NCI-H2029 (cell line): Measurements from ENCODE around the gene ESYT2.

Source experiments
- DNase-seq: peaks from one replicate; lab custom pipeline; 2025; lab: John Stamatoyannopoulos, UW

Gene ESYT2

GRCh38 chr7:158828133-158829020 lies 932 bp downstream of the ESYT2 start:
- no peak for DNase-seq

- no peak for DNase-seq
Measured at GRCh38 chr7:158827411-158828132, 1.7 kb downstream of the ESYT2 start.

GRCh38 chr7:158825628-158826289 lies 3.5 kb downstream of the ESYT2 start:
- DNase-seq, result no peak

GRCh38 chr7:158824028-158824427 lies 5.3 kb downstream of the ESYT2 start:
- no peak for DNase-seq

- no peak for DNase-seq
Measured at GRCh38 chr7:158821171-158822031, 7.9 kb downstream of the ESYT2 start.

GRCh38 chr7:158820656-158821055 lies 8.7 kb downstream of the ESYT2 start:
- no peak for DNase-seq

- DNase-seq, result no peak
Measured at GRCh38 chr7:158819571-158820203, 9.6 kb downstream of the ESYT2 start.

- peak; percentile 23 for DNase-seq
Measured at GRCh38 chr7:158818325-158819213, 10.7 kb downstream of the ESYT2 start.

- DNase-seq, result no peak
Measured at GRCh38 chr7:158816995-158817394, 12.3 kb downstream of the ESYT2 start.

- DNase-seq, result no peak
Measured at GRCh38 chr7:158816271-158816670, 13.0 kb downstream of the ESYT2 start.

GRCh38 chr7:158815800-158816128 lies 13.5 kb downstream of the ESYT2 start:
- no peak for DNase-seq

- peak; percentile 58 for DNase-seq
Measured at GRCh38 chr7:158815083-158815799, 14.1 kb downstream of the ESYT2 start.

- DNase-seq, result no peak
Measured at GRCh38 chr7:158814637-158815036, 14.7 kb downstream of the ESYT2 start.

GRCh38 chr7:158812684-158813083 lies 16.6 kb downstream of the ESYT2 start:
- no peak for DNase-seq

GRCh38 chr7:158811894-158812293 lies 17.4 kb downstream of the ESYT2 start:
- DNase-seq, result no peak

- no peak for DNase-seq
Measured at GRCh38 chr7:158811461-158811860, 17.8 kb downstream of the ESYT2 start.

- no peak for DNase-seq
Measured at GRCh38 chr7:158810846-158811245, 18.5 kb downstream of the ESYT2 start.

- no peak for DNase-seq
Measured at GRCh38 chr7:158809596-158809995, 19.7 kb downstream of the ESYT2 start.

- no peak for DNase-seq
Measured at GRCh38 chr7:158808126-158808525, 21.2 kb downstream of the ESYT2 start.

- DNase-seq, result no peak
Measured at GRCh38 chr7:158805937-158806336, 23.4 kb downstream of the ESYT2 start.
